GM19239 (cell line): ENCODE results near the gene HOXB13.

Experiments used
- DNase-seq: peaks from one replicate; pipeline ENCODE4 v3.0.0; 2011; ENCODE audit warnings: low spot score; ENCODE audit not compliant: insufficient read length
- FAIRE-seq: peaks from 2 replicates; lab custom pipeline; 2011; peaks lifted over from hg19 to GRCh38; lab: Jason Lieb, UNC

The HOXB13 gene

DNA sequence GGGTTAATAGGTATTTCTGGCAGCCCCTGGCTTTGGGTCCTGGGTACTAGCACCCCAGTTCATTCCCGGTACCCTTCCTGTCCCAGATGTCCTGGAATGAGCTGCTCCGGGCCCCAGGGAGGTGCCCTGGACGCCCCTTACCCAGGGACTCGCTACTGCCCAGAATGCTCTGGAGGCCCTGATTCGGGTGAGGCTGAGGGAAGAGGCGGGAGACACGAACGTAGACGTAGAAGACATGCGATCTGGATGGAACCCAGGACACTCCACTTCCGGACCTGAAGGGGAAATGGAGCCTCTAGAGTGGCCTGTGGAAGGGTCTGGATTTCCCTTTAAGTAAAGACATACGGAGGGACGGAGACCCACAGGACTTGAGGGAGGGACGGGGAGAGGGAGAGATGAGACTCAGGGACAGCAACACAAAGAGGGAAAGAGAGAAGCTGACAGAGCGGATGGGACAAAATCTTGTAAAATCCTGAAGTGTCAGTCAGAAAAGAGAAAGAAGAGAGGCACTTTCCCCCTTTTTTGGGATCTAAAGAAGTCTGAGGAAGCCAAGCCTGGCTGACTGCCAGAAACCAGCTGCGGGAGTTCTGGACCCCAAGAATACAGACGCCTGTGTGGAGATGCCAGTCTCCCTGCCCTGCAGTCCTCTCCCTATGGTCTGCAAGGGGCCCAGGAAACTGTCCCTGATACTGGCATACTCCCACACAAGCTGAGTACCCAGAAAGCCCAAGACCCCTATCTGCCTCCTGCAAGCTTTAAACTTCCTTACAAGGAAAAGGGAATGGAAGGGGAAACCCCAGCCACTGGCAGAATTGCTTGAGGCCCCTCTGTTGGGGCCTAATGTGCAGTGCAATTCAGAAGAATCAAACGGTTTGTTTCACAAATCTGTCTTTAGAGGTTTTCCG, 1.0 kb upstream of the HOXB13 start:
- FAIRE-seq, result no peak
- no peak for DNase-seq

DNA sequence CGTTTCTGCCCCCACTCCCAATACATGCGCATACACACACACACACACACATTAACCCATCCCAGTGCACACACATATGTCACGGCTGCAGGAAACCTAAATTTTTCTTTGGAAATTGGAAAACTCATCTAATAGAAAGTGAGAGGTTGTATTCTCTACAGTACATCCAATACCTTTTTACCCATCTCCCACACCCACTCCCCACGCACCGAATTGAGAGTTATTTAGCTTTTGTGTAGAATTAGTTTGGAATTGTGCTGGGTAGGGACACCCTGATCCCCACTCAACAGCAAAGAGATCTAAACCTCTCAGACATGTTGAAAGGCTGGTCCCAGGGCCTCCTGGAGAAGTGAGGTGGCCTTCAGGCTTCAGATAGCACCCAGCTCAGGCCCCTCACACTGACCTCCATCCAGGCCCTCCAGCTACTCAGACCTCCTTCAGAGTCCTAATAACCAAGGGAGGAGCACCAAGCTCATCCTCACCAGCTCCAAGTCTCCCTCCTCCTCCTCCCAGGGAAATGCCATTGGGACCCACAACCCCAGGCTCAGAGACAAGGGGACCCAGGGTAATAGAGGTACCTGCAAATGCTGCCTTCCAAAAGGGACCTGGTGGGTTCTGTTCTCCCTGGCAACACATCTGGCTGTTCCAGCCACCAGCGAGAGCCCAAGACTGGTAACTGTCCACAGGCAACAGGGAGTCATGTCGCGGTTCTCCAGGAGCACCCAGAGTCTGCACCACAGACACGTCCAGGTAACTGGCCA, 955 bp downstream of the HOXB13 start:
- DNase-seq, result no peak
- no peak for FAIRE-seq

DNA sequence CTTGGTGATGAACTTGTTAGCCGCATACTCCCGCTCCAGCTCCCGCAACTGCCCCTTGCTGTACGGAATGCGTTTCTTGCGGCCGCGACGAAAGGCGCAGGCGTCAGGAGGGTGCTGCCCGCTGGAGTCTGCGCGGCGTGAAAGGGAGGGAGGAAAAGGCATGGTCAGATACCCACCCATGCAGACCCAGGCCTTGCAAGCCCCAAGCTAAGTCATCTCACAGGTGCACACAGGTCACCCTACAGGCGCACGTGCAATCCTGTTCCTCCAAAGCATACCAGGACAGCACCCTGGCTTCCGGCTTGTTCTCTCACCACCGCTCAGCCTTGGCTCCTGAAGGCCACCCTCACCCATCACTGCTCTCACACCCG, 1.6 kb downstream of the HOXB13 start:
- DNase-seq (no peak), FAIRE-seq (no peak)

DNA sequence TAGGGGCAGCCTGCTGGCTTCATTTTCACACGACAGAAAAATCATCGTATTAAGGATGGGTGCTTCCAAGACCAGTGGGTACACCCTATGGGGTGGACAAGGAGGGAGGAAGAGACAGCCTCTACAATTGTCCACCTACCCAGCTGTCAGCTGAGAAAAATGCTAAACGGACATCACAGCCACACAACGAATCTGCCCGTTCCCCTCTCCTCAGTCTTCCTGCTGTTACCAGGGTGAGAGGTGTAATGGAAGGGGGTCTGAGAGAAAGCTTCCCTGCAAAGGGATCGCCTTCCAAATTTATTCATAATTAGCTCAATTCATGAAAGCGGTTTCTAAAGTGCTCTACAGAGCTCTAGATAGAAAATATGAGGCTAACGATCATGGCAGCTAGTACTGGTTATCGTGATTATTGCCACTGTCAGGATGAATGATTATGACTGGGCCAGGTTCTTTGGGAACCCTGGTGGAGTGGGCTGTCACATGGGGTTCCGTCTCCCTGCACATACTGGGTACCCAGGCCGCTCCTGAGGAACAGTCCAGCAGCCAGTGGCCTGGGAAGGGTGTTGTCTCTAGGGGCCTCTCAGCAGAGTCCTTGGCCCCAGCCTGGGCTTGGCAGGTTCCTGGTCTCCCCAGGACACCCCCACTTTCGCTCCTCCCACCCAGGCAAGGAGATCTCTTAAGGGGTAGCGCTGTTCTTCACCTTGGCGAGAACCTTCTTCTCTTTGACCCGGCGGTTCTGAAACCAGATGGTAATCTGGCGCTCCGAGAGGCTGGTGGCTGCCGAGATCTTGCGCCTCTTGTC, 2.2 kb downstream of the HOXB13 start:
- FAIRE-seq, result no peak

DNA sequence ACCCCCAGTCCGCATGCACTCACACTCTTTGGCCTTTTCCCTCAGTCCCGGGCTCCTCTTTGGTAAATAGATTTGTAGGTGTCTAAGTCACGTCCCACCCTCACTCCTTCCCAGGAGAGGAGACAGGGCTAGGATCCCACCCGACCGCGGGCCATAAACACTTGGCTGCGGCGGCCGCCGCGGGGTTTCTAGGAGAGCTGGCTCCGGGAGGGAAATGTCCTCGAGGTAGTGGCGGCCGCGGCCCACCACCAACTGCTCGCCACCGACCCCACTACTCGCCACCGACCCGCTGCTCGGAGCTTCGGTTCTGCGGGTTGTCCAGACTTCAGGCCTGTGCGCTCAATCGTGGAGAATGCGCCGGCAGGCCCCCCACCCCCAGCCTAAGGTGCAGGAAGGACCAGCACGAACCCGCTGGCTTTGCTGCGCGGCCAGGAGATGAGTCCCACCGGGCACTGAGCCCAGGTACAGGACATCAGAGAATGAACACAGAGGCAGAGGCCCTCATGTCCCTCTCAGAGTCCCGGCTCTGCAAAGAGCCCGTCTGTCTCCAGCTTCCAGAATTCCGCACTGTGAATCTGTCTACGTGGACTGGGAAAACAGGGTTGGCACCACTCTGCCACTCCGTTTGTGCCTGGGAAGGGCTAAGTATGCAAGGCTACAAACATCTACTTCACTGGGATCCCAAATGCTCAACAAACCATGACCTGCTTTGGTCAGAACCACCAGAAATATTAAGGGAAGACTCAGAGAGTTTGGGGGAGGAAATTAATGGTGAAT, 3.1 kb downstream of the HOXB13 start:
- no peak for FAIRE-seq

More for the DNA sequence above, 2.2 kb downstream of the HOXB13 start:
- no peak for DNase-seq

GRCh38 chr17:48725004-48725287, 3.6 kb downstream of the HOXB13 start:
- FAIRE-seq, result no peak
- no peak for DNase-seq

More for the DNA sequence above, 3.1 kb downstream of the HOXB13 start:
- no peak for DNase-seq

GRCh38 chr17:48724251-48725003, 4.1 kb downstream of the HOXB13 start:
- FAIRE-seq (peak; percentile 77), DNase-seq (peak; percentile 57)

DNA sequence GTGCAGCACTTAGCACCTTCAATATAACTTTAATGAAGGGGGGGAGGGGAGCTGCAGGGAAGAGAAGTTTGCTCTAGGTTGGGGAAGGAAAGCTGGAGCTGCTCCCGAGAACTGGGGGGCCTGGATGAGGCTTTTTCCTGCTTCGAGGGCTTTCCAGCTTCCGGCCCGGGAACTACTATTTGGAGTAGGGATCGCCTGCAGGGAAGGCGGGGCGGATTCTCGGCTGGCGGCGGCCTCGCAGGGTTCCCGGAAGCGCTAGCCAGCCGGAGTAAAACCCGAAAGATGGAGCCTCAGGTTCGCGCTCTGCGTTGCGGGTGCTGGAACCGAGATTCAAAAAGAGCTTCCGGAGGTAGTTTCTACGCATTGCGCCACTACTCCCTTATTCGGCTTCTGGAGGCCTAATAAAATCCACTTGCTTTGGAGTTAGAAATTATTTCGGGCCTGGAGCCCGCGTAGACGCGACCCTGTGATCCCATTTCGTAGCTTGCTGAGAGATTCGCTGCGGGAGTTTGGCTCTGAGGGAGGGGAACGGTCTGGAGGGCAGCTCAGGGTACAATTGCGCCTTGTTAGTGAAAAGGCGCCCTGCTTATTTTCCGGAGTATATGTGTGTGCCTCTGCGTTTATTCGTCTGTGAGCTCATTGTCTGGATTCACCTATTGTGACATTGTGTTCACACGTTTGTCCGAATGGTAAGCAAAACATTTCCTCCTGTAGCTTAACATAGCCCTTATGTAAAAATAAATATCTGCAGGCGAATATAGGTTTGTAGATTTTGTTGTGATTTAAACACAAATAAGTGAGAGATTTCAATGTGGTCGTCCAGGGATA, 4.9 kb downstream of the HOXB13 start:
- FAIRE-seq (peak; percentile 59), DNase-seq (no peak)

DNA sequence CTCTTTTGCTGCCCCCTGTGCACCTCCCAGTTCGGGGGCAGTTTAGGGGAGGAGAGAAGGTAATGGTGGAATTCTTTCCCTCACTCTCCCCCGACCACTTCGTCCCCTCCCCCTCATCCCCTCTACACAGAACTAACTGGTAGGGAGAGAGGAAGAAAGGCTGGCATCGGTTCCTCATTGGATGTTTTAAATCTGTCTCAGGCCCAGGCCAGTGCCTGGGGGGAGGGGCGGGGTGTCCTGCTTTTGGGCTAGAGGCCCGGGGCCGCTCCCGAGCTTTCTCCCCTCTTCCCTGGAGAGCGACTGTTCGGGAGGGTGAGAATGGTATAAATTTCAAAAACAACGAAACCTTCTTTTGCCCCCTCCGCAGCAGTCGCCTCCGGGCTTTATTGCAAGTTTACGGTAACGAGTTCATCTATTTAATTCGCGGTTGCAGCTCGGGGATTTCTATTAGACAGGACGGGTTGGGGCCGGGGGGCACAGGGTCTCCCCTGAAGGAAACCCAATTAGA, 5.6 kb downstream of the HOXB13 start, which contains the start of gene PRAC2:
TSS of gene PRAC2 (plus strand) at position 271 of the 508 bp plus-strand sequence. CDS start 1,226 bp downstream, outside the sequence.
- DNase-seq, result no peak
- no peak for FAIRE-seq

DNA sequence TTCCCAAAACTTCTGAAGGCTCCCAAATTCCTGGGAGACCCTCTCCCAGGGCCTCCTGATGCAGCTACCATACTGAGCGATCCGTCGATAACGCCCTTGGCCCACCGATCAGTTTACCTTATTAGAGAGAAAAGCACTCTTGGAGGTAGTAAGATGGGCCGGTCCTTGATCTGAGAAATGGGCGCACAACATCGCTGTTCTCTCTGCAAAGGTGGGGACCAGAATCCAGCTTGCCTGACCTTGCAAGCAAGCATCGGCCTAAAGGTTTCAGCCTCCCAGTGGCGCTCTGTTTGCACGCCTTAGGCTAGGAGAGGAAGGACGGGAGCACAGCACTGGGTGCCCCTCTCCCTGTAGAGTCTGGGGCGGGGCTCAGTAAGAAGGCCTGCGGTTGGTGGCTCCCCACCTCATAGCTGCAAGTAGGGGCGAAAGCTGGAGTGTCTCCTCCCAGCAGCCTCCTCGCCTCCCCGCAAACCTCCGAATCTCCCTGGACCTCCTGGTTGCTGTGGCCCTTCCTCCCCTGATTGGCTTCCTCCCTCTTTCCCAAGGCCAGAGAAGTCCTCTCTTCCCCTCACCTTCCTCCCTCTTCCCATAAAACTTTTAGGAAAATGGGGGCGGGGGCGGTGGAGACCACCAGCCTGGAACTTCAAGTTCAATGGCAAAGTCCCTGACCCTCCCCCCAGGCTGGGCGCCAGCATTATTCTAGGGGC, 6.2 kb downstream of the HOXB13 start, which contains the start of gene PRAC1:
TSS of gene PRAC1 (minus strand) at position 318 of the 707 bp plus-strand sequence. CDS start at position 192, 126 bp downstream.
- FAIRE-seq, result no peak
- DNase-seq, result no peak

DNA sequence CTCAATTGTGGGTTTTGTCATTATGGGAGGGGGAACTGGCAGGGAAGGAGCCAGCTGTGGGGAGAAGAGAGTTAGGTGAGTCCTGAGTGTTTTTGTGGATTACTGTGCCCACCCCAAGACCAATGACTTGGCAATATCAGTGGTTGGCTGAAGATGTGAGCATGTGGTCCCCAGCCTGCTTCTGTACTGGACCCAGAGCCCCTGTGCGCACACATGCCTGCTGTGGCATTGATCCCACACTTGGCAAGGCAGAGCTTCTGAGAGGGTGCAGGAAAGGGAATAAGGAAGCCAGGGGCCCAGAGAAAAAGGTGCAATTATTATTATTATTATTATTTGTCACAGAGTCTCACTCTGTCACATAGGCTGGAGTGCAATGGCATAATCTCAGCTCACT, 7.5 kb downstream of the HOXB13 start:
- no peak for FAIRE-seq
- DNase-seq, result no peak

GRCh38 chr17:48720266-48721008, 8.1 kb downstream of the HOXB13 start:
- FAIRE-seq, result no peak
- DNase-seq, result no peak

GRCh38 chr17:48719642-48720265, 8.8 kb downstream of the HOXB13 start:
- DNase-seq, result no peak
- FAIRE-seq, result no peak

DNA sequence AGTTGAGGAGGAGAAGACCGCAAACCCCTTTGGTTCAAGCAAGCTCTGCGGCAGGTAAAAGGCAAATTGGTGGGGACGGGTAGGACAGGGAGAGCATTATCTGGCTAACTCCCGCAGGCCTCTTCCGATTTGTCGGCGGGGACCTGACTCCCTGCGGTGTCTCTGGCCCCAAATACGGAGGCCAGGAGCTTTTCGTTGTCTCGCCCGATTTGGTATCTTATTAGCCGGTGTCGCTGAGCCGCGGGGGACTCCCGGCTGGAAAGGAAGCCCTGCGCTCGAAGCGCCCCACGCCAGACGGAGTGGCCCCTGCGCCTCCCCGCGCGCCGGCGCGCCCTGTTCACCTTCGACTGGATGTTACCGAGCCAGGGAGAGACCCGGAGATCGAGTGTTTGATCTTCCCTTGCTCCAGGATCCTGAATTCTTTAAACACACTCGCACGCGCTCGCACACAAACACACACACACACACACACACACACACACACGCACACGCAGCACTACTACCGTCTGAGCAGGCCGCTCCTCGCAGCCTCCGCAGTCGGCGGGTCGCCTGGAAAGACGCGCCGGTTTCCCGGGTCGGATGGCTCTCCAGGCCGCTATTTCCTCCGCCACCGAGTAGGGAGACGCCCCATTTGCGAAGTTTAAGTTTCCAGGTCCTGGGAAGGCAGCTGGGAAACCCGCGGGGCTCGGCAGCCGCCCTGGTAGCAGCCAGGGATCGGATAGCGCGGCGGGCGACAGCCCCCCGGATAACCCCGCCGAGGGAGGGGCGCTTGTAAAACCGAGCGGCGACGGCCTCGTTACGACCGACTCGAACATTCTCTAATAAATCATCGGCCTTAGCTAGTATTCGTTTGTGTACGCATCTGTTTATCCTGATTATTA, 9.5 kb downstream of the HOXB13 start:
- DNase-seq (no peak), FAIRE-seq (no peak)

DNA sequence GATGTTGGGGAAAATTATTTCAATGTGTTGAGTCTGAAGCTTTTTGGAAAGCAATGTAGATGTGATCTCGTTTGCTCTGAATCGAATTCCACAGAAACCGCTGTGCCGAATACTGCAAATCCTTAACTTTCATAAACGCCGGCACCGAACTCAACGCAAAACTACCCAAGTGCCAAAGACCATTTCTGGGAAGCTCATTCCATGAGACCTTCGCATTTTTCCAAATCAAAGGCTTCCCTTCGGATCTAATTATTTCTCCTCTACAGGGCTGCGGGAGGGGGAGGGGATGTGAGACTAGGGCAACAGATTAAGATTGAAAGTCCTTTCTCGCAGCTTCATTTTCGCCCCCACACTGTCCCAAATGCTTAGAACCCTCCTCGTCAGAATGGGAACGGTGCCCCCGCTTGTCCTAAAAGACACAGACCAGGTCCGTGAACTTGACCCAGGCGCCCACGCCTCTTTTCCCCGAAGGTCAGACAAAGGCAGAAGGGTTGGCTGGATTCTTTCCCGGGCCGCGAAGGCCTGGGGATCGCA, 10.3 kb downstream of the HOXB13 start:
- FAIRE-seq (no peak), DNase-seq (no peak)
